Progenitor cell of endocrine pancreas (in vitro differentiated cells): ENCODE data around the gene CSNK2A3. TPM values are rescaled to one million over a fixed set of nuclear protein-coding genes. Genes with fewer than 3 reads are reported as not detected.
"Not testable (repeated sequence)": the region's sequence is repeated elsewhere in the genome, so short reads cannot be mapped to it uniquely, and the experiment has no call there.

Experiments used
- DNase-seq: peaks from one replicate; pipeline ENCODE4 v3.0.0; 2021; ENCODE audit warnings: low spot score; ENCODE audit not compliant: unreplicated experiment
- H3K27ac Mint-ChIP-seq: 2 replicates; pipeline ENCODE4 v1.8.0; 2021; ENCODE audit warnings: mild to moderate bottlenecking, moderate library complexity, mixed read lengths
- H3K27me3 Mint-ChIP-seq: 2 replicates; pipeline ENCODE4 v1.8.0; 2021; ENCODE audit warnings: mixed read lengths
- H3K36me3 Mint-ChIP-seq: 2 replicates; pipeline ENCODE4 v1.8.0; 2022; ENCODE audit warnings: mixed read lengths; ENCODE audit not compliant: insufficient read depth
- H3K4me1 Mint-ChIP-seq: 2 replicates; pipeline ENCODE4 v1.8.0; 2021; ENCODE audit warnings: low read depth, mixed read lengths
- H3K4me3 Mint-ChIP-seq: 2 replicates; pipeline ENCODE4 v1.8.0; 2021; ENCODE audit warnings: low read depth, mild to moderate bottlenecking, moderate library complexity, mixed read lengths
- H3K9me3 Mint-ChIP-seq: 2 replicates; pipeline ENCODE4 v1.8.0; 2021; ENCODE audit warnings: low read depth, mixed read lengths
- long read RNA-seq: library from polyadenylated mRNA; unstranded; transcript quantifications from one replicate; pipeline ENCODE4 v2.0.0, GENCODE V29; 2020
- total RNA-seq: library from RNA; stranded (reverse); gene quantifications from 2 replicates; pipeline ENCODE4 v1.2.1, GENCODE V29; 2021
- TF ChIP-seq, protein P1 (sequence below): fragments of 200-600 bp; sonication (generic); IDR thresholded peaks from one replicate; pipeline ENCODE4 v1.5.0; 2021; ENCODE audit warnings: antibody characterized with exemption, mild to moderate bottlenecking; ENCODE audit not compliant: unreplicated experiment

The CSNK2A3 gene
- total RNA-seq, result 1.3 TPM in 2 replicates
- long read RNA-seq, result 0 reads

DNA sequence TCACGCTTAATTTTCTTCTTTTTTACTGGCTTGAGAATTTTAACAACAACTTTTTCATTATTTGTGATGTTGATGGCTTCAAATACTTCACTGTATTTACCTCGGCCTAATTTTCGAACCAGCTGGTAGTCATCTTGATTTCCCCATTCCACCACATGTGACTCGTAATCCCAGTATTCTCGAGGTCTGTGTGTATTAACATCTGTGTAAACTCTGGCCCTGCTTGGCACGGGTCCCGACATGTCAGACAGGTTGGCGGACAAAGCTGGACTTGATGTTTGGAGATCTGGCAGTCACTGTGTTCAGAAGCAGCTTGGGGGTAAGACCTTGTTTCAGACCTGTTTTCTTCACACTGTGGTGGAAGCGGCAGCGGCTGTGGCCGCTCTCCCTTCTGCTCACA, at the start of gene CSNK2A3:
Gene CSNK2A3 (minus strand): TSS at position 373 of the 400 bp plus-strand sequence. CDS start 131 bp downstream, at position 242.
- not testable (repeated sequence) for H3K4me1 Mint-ChIP-seq, H3K27me3 Mint-ChIP-seq, H3K4me3 Mint-ChIP-seq, H3K27ac Mint-ChIP-seq, DNase-seq, H3K9me3 Mint-ChIP-seq, H3K36me3 Mint-ChIP-seq

DNA sequence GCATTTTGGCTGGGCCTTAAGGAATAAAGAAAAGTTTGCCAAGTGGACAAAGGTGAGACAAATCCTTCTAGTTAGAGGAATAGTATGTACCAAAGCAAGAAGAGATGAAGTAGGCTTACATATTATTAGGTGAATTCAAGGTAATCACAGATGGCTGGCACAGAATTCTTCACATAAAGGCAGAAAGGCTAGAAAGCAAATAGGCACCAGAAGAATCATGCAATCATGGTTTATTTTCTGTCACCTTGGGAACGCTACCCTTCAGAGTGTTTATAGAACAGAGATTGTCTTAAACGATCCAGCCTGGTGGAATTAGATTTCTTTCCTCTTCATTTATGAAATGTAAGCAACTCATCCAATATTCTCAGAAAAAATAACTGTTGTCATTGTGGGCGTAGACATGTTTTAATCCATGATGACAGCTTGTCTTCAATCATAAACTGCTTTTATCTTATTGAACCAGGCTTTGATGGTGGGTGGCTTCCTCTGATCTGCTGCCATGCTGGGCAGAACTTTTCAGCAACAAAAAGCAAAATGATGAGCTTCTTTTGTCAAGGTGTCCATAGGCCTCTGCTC, 49.0 kb upstream of the CSNK2A3 start:
- Mint-ChIP-seq H3K9me3 (no peaks in the 10 kb centered on the region), H3K27me3 (peaks cover 26% of the 10 kb centered on the region)
- TF ChIP-seq, protein P1, sequence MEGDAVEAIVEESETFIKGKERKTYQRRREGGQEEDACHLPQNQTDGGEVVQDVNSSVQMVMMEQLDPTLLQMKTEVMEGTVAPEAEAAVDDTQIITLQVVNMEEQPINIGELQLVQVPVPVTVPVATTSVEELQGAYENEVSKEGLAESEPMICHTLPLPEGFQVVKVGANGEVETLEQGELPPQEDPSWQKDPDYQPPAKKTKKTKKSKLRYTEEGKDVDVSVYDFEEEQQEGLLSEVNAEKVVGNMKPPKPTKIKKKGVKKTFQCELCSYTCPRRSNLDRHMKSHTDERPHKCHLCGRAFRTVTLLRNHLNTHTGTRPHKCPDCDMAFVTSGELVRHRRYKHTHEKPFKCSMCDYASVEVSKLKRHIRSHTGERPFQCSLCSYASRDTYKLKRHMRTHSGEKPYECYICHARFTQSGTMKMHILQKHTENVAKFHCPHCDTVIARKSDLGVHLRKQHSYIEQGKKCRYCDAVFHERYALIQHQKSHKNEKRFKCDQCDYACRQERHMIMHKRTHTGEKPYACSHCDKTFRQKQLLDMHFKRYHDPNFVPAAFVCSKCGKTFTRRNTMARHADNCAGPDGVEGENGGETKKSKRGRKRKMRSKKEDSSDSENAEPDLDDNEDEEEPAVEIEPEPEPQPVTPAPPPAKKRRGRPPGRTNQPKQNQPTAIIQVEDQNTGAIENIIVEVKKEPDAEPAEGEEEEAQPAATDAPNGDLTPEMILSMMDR, result no peak

DNA sequence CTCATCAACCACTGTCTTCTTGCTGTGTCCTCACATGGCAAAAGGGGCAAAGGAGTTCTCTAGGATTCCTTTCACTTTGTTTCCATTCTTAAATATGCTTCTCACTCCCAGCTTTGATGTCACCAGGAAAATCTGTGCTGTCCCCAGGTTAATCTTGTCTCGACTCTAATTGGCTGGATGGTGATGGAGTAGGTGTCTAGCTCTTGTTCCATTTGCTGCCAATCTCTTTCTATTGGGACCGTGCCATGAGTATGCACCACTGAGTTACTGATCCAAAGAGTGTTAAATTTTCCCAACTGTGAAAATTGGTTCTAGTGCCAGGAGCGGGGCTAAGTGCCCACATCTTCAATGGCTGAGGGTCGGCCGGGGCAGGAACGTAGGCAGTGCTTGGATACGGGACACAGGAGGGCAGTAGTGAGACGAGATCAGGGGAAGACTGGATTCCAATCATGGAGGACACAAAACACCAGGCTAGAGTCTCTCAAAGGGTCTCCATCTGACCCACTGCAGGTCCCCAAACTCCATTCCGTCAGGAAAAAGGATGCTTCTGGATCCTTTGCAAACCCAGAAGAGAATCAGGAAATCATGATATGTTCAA, 47.7 kb upstream of the CSNK2A3 start:
- no peak for DNase-seq
- Mint-ChIP-seq H3K9me3 (no peaks in the 10 kb centered on the region), H3K27ac (no peak overlapping the region), H3K36me3 (no peaks in the 10 kb centered on the region), H3K27me3 (peaks cover 33% of the 10 kb centered on the region), H3K4me1 (no peaks in the 10 kb centered on the region), H3K4me3 (no peak overlapping the region)
- TF ChIP-seq, protein P1, result peak; percentile 23

More for the DNA sequence above, 49.0 kb upstream of the CSNK2A3 start:
- no peaks in the 10 kb centered on the region for H3K4me1 Mint-ChIP-seq
- no peak for DNase-seq
- no peaks in the 10 kb centered on the region for H3K36me3 Mint-ChIP-seq
- no peak overlapping the region for H3K27ac Mint-ChIP-seq
- H3K4me3 Mint-ChIP-seq, result no peak overlapping the region

DNA sequence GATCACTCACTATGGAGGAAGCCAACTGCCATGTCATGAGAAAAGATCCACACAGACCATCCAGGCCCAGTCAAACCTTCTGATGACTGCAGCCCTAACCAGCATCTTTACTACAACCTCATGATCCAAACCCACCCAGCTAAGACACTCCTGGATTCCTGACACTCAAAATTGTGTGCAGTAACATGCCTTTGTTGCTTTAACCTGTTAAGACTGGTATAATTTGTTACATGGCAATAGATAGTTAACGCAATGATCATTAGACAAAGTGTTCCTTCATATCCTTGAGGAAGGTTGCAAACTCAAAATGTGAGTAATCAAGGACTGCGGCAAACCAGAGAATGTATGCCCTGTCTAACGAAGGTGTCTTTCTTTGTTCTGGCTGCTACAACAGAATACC, 47.1 kb upstream of the CSNK2A3 start:
- Mint-ChIP-seq H3K27ac (no peak overlapping the region), H3K9me3 (no peaks in the 10 kb centered on the region), H3K36me3 (no peaks in the 10 kb centered on the region), H3K4me3 (no peak overlapping the region), H3K4me1 (no peaks in the 10 kb centered on the region), H3K27me3 (peaks cover 33% of the 10 kb centered on the region)
- TF ChIP-seq, protein P1, result no peak
- no peak for DNase-seq

DNA sequence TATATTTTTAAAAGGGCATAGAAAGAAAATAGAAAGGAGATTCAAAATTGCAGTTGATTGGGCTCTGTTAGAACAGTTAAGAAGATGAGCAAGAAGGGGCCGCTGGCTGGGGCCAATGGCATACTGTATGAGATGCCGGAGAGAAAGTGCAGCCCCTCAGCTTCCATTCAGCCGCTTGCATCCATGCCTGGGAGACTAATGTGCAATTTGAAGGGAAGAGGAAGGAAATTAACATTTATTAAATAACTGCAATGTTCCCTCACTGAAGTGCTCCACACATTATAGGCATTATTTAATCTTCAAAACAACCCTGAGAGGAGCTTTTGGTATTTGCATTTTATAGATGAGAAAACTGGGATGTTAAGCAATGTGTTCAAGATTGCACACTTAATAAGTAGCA, 44.7 kb upstream of the CSNK2A3 start:
- H3K27ac Mint-ChIP-seq, result no peak overlapping the region
- H3K36me3 Mint-ChIP-seq, result no peaks in the 10 kb centered on the region
- peaks cover 18% of the 10 kb centered on the region for H3K27me3 Mint-ChIP-seq
- no peaks in the 10 kb centered on the region for H3K4me1 Mint-ChIP-seq
- H3K4me3 Mint-ChIP-seq, result no peak overlapping the region
- TF ChIP-seq, protein P1, result no peak
- no peaks in the 10 kb centered on the region for H3K9me3 Mint-ChIP-seq
- no peak for DNase-seq

DNA sequence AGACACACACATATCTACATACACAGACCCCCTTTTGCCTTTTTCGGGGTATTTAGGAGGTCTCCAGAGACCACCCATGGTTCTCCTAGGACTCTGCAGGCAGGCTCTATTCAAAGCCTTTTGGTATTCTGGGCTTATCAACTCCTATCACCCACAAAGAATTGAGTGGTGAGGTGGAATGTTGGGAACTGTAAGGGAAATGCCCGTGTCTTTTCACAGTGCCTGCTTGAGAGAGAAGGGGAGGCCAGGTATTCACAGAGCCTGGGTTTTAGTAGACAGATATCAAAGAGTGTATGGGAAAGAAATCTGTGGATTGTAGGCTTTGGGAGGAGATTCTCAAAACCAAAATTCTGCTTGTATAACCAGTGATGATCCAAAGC, 44.0 kb upstream of the CSNK2A3 start:
- no peak for DNase-seq
- TF ChIP-seq, protein P1, result no peak
- no peaks in the 10 kb centered on the region for H3K9me3 Mint-ChIP-seq
- H3K36me3 Mint-ChIP-seq, result no peaks in the 10 kb centered on the region
- no peak overlapping the region for H3K4me3 Mint-ChIP-seq
- peaks cover 14% of the 10 kb centered on the region for H3K27me3 Mint-ChIP-seq
- no peaks in the 10 kb centered on the region for H3K4me1 Mint-ChIP-seq
- no peak overlapping the region for H3K27ac Mint-ChIP-seq
